Cardiac muscle cell (in vitro differentiated cells and primary cell): ENCODE data around the gene TFR2. TPM values are rescaled to one million over a fixed set of nuclear protein-coding genes. Genes with fewer than 3 reads are reported as not detected.

Experiments
- DNase-seq, 2 donors: peaks; one replicate each; pipeline versions ENCODE4 v3.0.0 to v3.0.0-alpha.2; 2010 to 2017; ENCODE audit warnings: low read depth in 1 of 2, low spot score in 1 of 2
- H3K27ac ChIP-seq: fragments of 200-600 bp; sonication (generic); 2 replicates; pipeline ENCODE4 v1.5.1; 2016
- H3K27me3 ChIP-seq: fragments of 200-600 bp; sonication (generic); 2 replicates; pipeline ENCODE4 v1.6.0; 2016; ENCODE audit warnings: control low read depth
- H3K36me3 ChIP-seq: fragments of 200-600 bp; sonication (generic); 2 replicates; pipeline ENCODE4 v1.5.1; 2016; ENCODE audit warnings: control low read depth
- H3K4me1 ChIP-seq: fragments of 200-600 bp; sonication (generic); 2 replicates; pipeline ENCODE4 v1.8.1; 2017; ENCODE audit warnings: low read depth, mild to moderate bottlenecking, mixed run types
- H3K4me3 ChIP-seq: fragments of 200-600 bp; sonication (generic); 2 replicates; pipeline ENCODE4 v1.5.1; 2016; ENCODE audit warnings: mild to moderate bottlenecking
- H3K9me3 ChIP-seq: fragments of 200-600 bp; sonication (generic); 2 replicates; pipeline ENCODE4 v1.5.1; 2017; ENCODE audit warnings: low read depth, mild to moderate bottlenecking, control low read depth
- polyA plus RNA-seq: library from polyadenylated mRNA; unstranded; fragments of >200 nt; fragmentation: Nextera tagmentation; extraction: Ambion mirVana; gene quantifications from 2 replicates; pipeline ENCODE4 v1.2.1, GENCODE V29; 2016
- total RNA-seq: library from RNA; depleted of rRNA; stranded (reverse); fragments of >200 nt; gene quantifications from 2 replicates; pipeline ENCODE4 v1.2.3, GENCODE V29; 2016
- TF ChIP-seq, protein P1 (sequence below): IDR thresholded peaks from 2 replicates; pipeline ENCODE4 v1.5.1; 2012; ENCODE audit warnings: low read depth, mild to moderate bottlenecking, low read length

The TFR2 gene
- total and polyA plus RNA-seq, 2 experiments from 2014 or later, result 0.89 TPM; not detected in 1

DNA sequence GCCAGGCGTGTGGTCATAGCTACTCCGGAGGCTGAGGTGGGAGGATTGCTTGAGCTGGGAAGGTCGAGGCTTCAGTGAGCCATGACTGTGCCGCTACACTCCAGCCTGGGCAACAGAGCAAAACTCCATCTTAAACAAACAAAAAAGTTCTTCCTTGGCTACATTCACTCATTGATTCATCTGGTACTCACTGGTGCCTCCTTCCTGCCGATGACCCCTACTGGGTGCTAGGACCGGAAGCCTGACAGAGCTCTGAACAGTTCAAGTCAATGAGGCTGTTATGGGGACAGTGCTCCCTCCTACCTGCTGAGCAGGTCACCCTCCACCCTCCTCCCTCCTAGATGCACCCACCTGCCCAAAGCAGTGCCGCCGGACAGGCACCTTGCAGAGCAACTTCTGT, 34.2 kb downstream of the TFR2 start:
- no peaks in the 10 kb centered on the region for H3K27me3 ChIP-seq
- H3K4me1 ChIP-seq, result peaks cover 18% of the 10 kb centered on the region
- H3K36me3 ChIP-seq, result no peaks in the 10 kb centered on the region
- TF ChIP-seq, protein P1, sequence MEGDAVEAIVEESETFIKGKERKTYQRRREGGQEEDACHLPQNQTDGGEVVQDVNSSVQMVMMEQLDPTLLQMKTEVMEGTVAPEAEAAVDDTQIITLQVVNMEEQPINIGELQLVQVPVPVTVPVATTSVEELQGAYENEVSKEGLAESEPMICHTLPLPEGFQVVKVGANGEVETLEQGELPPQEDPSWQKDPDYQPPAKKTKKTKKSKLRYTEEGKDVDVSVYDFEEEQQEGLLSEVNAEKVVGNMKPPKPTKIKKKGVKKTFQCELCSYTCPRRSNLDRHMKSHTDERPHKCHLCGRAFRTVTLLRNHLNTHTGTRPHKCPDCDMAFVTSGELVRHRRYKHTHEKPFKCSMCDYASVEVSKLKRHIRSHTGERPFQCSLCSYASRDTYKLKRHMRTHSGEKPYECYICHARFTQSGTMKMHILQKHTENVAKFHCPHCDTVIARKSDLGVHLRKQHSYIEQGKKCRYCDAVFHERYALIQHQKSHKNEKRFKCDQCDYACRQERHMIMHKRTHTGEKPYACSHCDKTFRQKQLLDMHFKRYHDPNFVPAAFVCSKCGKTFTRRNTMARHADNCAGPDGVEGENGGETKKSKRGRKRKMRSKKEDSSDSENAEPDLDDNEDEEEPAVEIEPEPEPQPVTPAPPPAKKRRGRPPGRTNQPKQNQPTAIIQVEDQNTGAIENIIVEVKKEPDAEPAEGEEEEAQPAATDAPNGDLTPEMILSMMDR, result no peak
- H3K9me3 ChIP-seq, result no peaks in the 10 kb centered on the region
- no peak overlapping the region for H3K27ac ChIP-seq
- no peak for DNase-seq
- no peak overlapping the region for H3K4me3 ChIP-seq

DNA sequence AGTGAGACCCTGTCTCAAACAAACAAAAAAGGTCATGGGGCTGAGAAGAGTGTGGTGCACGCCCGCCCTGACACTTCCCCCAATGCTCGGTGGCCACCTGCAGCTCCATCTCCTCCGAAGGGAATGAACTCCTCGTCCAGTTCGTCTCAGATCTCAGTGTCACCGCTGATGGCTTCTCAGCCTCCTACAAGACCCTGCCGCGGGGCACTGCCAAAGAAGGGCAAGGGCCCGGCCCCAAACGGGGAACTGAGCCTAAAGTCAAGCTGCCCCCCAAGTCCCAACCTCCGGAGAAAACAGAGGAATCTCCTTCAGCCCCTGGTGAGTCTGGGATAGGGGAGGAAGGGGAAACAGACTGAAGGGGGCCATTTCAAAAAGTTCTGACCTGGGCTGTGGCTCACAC, 35.0 kb downstream of the TFR2 start:
- Histone ChIP-seq H3K27ac (no peak overlapping the region), H3K27me3 (no peaks in the 10 kb centered on the region), H3K4me1 (peaks cover 21% of the 10 kb centered on the region), H3K36me3 (no peaks in the 10 kb centered on the region), H3K4me3 (no peak overlapping the region), H3K9me3 (no peaks in the 10 kb centered on the region)
- no peak for DNase-seq
- TF ChIP-seq, protein P1, result no peak

GRCh38 chr7:100604976-100605911, 36.1 kb downstream of the TFR2 start:
- no peaks in the 10 kb centered on the region for H3K27me3 ChIP-seq
- no peaks in the 10 kb centered on the region for H3K36me3 ChIP-seq
- no peaks in the 10 kb centered on the region for H3K9me3 ChIP-seq
- peak overlapping the region; percentile 59 for H3K4me3 ChIP-seq
- TF ChIP-seq, protein P1, result no peak
- no peak overlapping the region for H3K27ac ChIP-seq
- DNase-seq, result peak in 1 of 2 donors; percentile 51
- H3K4me1 ChIP-seq, result peaks cover 21% of the 10 kb centered on the region

DNA sequence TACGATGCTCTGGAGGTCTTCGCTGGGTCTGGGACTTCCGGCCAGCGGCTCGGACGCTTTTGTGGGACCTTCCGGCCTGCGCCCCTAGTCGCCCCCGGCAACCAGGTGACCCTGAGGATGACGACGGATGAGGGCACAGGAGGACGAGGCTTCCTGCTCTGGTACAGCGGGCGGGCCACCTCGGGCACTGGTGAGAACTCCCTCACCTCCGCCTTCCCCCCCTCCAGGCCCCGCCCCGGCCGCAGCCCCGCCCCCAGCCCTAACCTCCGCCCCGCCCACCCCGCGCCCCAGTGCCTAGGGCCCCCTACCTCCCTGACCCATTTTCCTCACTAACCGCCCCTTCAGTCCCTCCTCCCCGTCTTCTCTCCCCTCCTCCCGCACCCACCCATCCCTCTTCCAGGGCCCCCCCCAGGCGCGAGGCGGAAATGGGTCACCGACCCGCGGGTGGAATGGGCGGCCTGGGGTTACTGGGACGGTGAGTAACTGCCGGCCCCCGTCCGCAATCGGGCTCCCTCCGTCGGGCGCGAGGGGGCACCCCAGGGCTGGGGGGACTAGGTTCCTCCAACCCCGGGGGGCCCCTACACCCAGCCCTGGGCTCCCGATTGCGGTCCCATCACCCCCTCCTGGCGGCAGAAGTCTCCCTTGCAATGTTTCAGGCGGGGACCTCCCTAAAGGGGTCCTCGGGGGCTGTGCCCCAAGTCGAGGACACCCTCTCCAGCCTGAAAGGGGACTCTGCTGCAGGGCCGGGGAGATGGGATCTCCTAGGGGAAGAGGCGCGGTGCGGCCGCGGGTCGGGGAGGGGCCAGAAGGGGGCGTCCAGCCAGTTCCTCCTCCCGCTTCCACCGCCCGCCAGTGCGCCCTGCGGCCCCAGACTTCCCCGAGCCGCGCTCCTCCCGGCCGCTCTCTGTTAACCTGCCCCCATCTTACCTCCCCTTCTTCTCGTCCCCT, 37.0 kb downstream of the TFR2 start:
- Histone ChIP-seq H3K4me3 (peak overlapping the region; percentile 59), H3K9me3 (no peaks in the 10 kb centered on the region), H3K27me3 (no peaks in the 10 kb centered on the region), H3K27ac (peak overlapping the region; percentile 60), H3K4me1 (peaks cover 21% of the 10 kb centered on the region), H3K36me3 (no peaks in the 10 kb centered on the region)
- peak; percentile 80 to 81 for DNase-seq
- TF ChIP-seq, protein P1, result peak; percentile 54

GRCh38 chr7:100603726-100604027, 37.7 kb downstream of the TFR2 start:
- Histone ChIP-seq H3K4me3 (peak overlapping the region; percentile 59), H3K27me3 (no peaks in the 10 kb centered on the region), H3K27ac (peak overlapping the region; percentile 60), H3K4me1 (peaks cover 21% of the 10 kb centered on the region), H3K36me3 (no peaks in the 10 kb centered on the region), H3K9me3 (no peaks in the 10 kb centered on the region)
- peak; percentile 38 to 42 for DNase-seq
- TF ChIP-seq, protein P1, result no peak
